GM04503 (cell line): ENCODE measurements around the gene SMIM35.

Experiments
- DNase-seq: peaks from one replicate; pipeline ENCODE4 v3.0.0-alpha.2; 2012; ENCODE audit warnings: low read depth

Gene SMIM35

GRCh38 chr11:118109231-118109630, 22.5 kb upstream of the SMIM35 start:
- peak; percentile 15 for DNase-seq

GRCh38 chr11:118108513-118108912, 21.8 kb upstream of the SMIM35 start:
- no peak for DNase-seq

DNA sequence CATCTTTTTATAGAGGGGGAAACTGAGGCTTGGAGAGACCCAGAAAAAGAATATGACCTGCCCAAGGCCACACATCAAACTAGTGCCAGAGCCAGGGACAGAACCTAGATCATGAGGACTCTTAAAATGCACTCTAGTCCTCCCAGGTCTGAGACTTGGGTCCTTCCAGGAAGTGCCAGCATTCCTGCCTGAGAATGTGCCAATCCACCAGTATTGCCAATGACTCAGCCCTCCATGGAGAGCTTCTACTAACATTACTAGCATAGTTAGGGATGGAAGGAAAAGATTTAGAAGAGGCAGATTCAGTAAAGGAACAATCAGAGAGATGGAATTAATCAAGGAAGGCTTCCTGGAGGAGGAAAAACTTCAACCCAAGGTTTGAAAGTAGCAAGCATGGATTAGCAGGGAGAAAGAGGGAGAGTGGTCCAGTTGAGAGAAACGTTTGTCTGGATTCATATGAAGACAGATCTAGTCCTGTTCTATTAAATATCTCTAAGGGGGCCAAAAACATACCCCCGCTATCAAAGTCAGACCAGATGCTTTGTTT, 20.1 kb upstream of the SMIM35 start:
- peak; percentile 8 for DNase-seq

DNA sequence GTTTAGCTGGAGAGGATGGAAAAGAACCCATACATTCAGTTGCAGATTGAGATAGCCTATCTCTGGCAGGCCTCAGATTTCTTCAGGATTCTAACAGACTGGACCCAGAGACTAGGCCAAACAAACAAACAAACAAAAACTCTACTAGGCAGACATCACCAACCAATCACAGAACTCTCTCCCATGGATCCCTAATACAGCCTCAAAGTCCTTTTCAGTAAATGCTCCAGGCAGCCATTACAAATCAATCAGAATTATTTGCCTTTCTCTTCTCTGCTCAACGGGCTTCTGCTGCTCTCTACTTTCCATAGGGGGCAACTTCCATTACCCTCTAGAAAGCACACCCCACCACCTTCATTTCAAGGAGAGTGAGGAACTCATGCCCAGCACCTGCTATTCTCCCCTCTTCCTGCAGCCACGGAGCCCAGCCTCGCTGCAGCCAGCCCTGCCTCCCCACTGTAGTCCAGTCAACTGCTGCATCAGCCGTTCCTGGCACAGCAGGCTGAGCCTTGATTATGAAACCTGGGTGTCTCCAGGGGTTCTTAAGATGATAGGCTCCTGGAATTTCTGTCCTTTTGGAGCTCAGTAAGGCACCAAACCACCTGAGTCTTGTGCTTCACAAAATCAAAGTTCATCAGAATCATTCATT, 19.0 kb upstream of the SMIM35 start:
- DNase-seq, result no peak

GRCh38 chr11:118104491-118104890, 17.7 kb upstream of the SMIM35 start:
- no peak for DNase-seq

GRCh38 chr11:118102721-118103261, 16.0 kb upstream of the SMIM35 start:
- no peak for DNase-seq

DNA sequence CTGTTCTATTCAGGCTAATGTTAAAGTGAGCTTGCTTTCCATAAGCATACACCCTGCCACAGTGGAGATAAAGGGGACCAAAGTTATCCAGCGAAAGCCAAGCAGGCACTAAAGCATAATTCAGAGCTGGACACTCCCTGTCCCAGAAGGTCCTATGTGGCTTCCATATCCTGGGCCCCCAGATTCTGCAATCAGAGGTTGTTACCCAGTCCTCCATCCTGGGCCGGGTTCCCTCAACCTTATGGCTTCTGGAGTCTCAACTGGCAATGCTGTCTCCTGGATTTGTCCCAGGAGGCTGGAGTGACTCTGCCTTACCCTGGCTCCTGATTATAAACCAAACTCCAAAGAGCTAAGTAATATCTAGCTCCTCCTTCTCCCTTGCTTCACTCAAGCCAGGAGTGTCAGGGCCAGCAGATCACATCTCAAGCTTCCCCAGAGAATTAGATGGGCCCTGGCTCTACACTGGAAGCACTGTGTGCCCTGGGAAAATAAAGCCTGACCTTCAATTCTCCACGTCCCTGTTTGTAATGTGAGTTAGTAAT, 14.0 kb upstream of the SMIM35 start:
- DNase-seq, result no peak

- DNase-seq, result no peak
These were observed 13.2 kb upstream of the SMIM35 start for GRCh38 chr11:118099838-118100556.

DNA sequence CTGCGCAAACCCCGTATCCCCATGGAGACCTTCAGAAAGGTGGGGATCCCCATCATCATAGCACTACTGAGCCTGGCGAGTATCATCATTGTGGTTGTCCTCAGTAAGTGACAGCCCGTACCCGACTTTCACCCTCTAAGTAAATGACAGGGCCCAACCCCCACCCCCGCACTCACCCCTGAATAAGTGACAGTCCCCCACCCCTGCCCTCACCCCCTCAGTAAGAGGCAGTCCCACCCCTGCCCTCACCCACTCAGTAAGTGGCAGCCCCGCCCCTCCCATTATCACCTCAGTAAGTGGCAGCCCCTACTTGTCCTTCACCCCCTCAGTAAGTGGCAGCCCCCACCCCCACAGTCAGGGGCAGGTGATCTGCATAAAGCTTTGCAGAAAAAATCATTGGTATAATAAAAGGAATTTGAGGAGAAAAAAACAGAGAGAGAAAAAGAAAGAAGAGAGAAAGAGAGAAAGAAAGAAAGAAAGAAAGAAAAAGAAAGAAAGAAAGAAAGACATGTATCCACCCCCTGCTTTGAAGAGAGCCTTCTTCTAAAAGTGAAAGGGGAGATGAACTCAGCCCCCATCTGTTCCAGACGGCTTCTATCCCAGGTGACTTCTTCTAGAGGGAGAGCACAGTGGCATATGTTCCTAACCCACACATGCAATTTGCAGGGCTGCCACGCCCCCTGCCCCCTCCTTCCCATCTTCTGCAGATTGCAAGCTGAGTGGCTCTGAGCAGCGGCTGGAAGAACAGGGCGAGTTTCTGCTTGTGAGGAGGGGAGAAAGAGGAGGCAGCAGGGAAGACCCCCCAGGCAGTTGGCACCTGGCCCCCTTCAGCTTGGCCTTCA, 12.5 kb upstream of the SMIM35 start:
- DNase-seq, result no peak

- DNase-seq, result no peak
These were observed 9.2 kb upstream of the SMIM35 start for GRCh38 chr11:118095967-118096367.

DNA sequence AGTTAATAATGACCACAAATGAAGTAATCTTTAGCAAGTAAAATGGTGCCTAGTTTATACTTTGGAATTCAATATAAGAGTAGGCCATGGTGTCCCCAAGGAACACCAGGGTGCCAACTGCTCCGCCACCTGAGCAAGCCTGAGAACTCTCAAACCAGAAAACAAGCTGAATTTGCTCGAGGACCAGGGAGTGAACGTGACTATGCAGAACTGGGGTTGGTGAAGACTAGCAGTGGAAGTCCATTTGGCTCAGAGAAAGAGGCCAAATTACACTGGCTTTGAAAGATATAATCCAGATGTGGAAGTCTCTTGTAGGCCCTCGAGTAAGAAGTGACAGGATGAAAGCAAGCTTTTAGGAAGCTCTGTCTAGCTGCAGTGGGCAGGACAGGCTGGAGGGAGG, 8.7 kb upstream of the SMIM35 start:
- no peak for DNase-seq

DNA sequence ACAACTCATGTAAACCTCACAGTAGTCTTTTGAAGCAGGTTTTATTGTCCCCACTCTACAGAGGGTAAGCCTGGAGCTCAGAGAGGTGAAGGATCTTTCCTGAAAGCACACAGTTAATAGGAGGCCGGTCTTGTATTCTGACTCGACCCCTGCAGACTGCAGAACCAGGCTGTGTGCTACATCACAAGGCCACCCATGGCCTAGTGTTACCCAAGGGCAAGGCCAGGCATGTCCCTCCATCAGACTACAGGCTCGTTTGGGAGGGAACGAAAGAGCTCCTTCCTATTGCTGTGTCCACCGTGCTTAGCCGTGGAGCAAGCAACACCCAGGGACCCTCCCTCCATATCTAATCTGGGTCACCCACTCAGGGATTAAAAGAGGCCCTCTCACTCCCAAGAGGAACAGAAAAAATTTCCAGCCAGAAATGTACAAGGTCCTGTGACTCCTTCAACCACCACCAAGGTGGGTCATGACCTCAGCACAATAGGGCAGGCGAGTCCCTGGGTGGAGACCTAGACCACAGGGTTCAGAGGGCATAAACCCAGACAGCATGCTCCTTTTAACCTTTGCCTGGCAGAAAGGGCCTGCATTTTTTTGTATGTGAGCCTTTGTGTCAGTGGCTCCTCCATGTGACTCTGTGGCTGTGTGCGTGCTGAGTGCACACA, 6.3 kb upstream of the SMIM35 start:
- DNase-seq, result no peak

GRCh38 chr11:118091690-118092089, 4.9 kb upstream of the SMIM35 start:
- DNase-seq, result no peak

DNA sequence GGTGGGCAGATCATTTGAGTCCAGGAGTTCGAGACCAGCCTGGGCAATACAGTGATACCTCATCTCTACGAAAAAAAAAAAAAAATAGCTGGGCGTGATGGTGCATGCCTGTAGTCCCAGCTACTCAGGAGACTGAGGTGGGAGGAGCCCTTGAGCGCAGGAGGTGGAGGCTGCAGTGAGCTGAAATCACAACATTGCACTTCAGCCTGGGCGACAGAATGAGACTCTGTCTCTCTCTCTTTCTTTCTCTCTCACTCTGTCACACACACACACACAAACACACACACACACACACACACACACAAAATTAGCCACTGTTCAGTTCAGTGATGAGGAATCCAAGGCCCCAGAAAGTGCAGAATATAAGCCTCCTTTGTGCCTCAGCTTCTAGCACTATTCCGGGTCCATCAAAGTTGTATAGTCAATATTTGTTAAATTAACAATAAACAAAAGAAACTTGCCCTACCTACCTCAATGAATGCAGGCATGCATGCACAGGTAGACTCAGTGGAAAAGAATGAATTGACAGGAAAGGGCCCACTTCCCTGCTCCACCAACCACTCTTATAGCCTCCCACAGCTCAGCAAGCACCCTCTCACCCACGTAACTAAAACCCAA, 3.9 kb upstream of the SMIM35 start:
- DNase-seq, result no peak

DNA sequence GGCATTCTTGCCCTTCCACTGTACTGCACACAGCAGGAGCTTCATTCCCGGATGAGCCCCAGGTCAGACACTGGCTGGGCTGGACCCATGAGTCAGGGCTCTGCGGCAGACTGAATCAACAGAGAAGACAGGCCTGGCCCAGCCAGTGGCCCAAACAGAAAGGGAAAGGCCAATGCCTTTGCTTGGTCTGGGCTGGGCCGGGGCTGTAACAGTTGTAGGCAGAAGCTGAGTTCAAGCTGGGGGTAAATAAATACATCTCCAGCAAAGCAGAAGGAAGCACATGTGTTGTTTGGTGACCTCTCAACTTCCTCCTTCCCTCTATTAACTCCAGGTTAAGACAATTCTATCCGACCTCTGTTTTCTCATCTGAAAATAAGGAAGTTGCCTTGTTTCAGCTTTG, 1.8 kb upstream of the SMIM35 start:
- DNase-seq, result no peak

DNA sequence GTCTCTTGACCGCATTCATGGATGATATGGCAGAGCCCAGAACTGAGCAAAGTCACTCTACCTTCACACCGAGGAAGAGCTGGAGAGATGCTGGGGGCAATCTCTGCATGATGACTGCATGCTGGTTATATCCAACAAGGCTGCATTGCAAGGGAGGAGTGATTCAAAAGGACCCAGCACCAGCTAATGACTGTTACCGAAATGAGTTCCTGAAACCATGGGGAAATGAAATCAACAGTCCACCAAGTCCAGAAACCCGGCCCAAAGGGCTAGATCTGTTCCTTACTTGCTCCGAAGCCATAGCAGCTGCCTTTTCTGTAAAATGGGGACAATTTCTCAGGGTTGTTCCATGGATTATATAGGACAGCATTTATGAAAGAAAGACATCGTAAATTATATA, 1.2 kb upstream of the SMIM35 start:
- DNase-seq, result no peak

DNA sequence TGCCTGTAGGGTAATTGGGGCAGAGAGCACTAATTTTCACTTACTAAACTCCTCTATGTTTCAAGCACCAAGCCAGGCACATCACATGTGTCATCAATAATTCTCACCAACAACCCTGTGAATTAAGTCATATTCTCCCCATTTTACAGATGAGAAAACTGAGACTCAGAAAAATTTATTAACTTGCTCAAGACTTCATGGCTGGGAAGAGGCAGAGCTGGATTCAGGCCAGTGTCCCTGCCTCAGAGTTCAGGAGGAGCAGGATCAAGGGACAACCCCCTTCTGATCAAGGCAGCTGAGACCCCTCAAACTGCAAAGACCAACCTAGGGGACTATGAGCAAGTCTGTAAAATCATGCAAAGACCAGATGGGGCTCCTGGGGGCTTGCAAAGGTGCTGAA, 2.1 kb downstream of the SMIM35 start:
- DNase-seq, result no peak

GRCh38 chr11:118084247-118084646, 2.5 kb downstream of the SMIM35 start:
- DNase-seq, result peak; percentile 19

DNA sequence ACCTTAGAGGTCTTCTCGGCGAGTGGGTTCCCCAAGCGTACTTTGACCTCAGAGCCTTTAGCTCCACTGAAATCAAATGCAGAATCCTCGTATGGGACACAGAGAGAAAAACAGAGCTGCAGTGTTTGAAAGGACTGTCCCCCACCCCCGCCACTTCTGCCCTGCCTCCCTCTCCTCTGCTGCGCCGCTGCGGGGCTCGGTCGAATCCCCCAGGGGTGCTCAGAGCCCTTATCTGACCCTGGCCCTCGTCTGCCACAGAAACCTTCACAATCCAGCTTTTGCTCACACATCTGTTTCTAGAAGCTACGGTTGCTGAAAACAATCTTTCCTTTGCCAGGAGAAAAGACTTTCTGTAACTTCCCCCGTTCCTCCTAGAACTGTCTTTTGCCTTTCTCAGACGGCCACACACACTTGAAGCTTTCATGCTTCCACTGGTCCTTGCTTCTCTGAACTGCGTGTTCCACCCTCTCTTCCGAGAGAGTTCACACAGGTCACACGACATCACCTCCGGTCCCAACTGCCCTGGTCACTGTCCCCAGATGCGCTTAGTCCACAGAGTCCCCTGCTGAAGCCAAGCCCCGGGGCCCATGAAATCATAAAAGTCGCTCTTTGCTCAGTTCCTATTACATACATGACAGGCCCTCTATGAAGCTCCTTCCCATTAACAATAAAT, 3.7 kb downstream of the SMIM35 start:
- no peak for DNase-seq

- DNase-seq, result no peak
These were observed 5.4 kb downstream of the SMIM35 start for GRCh38 chr11:118081241-118081958.
